ENCODE measurements around the gene OPN3.

- TF ChIP-seq ZNF384 (IDR thresholded peaks at IDR 0.05) (no peak), FOXM1 (IDR thresholded peaks at IDR 0.05; ENCODE audit: borderline replicate concordance) (no peak), PKNOX1 (IDR thresholded peaks at IDR 0.05) (no peak), BHLHE40 (IDR thresholded peaks at IDR 0.05; ENCODE audit: borderline replicate concordance) (no peak), HDGF (IDR thresholded peaks at IDR 0.05; ENCODE audit: borderline replicate concordance) (no peak), SUZ12 (IDR thresholded peaks at IDR 0.05) (no peak), SP1 (IDR thresholded peaks at IDR 0.05) (no peak), NFRKB (IDR thresholded peaks at IDR 0.05) (no peak)
These were observed 2.0 kb downstream of the OPN3 start for GRCh38 chr1:241638099-241638682.

Data from HEK293T (cell line).